Right atrium auricular region (tissue), 2 donors: ENCODE data around the gene SIK2. TPM values are rescaled to one million over a fixed set of nuclear protein-coding genes. Genes with fewer than 3 reads are reported as not detected.

Experiments used
- DNase-seq: peaks from one replicate; pipeline ENCODE4 v3.0.0-alpha.2; 2019; ENCODE audit warnings: low spot score
- H3K27ac ChIP-seq, 2 donors: fragments of 200-600 bp; sonication (generic); 1 replicate in 1 of 2; 2 replicates in 1 of 2; pipeline ENCODE4 v1.5.1; 2016 to 2019
- H3K27me3 ChIP-seq, 2 donors: fragments of 200-600 bp; sonication (generic); one replicate each; pipeline versions ENCODE4 v1.5.1 to v1.6.0; 2017 to 2019
- H3K36me3 ChIP-seq: fragments of 200-600 bp; sonication (generic); one replicate; pipeline ENCODE4 v1.5.1; 2016
- H3K4me1 ChIP-seq, 2 donors: fragments of 200-600 bp; sonication (generic); one replicate each; pipeline versions ENCODE4 v1.5.1 to v1.6.0; 2017 to 2019
- H3K4me3 ChIP-seq, 2 donors: fragments of 200-600 bp; sonication (generic); 1 replicate in 1 of 2; 2 replicates in 1 of 2; pipeline ENCODE4 v1.5.1; 2017 to 2019; ENCODE audit warnings: mild to moderate bottlenecking in 1 of 2, moderate library complexity in 1 of 2
- H3K9me3 ChIP-seq, 2 donors: fragments of 200-600 bp; sonication (generic); one replicate each; pipeline ENCODE4 v1.5.1; 2019
- CTCF ChIP-seq, 2 donors: fragments of 200-600 bp; sonication (generic); IDR thresholded peaks; one replicate each; pipeline ENCODE4 v1.5.1; 2019; ENCODE audit warnings: antibody characterized with exemption in 2 of 2
- total RNA-seq, 2 donors: library from RNA; depleted of rRNA; stranded (reverse); fragments of >200 nt; gene quantifications; one replicate each; pipeline ENCODE4 v1.1.0, GENCODE V29; 2016

SIK2 gene
- total RNA-seq, 2 donors from 2014 or later = 23.5 to 28.0 TPM

DNA sequence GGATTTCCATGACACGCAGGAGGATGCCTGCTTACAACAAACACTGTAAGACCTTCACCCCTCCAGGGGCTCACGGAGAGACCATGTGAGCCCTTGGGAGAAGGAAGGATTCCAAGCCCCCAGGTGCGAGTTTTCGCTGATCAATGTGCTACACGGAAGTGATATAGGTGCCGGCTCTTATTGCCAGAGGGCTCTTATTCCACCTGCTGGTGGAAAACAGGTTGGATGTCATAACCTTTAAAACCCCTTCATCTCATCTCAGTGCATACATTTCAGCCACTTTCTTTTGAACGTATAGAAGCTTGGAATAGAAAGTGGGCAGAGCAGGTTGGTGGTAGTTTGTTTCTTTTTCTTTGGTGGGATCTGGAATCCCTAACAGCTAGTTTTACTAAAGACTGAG, 35.9 kb upstream of the SIK2 start:
- TF ChIP-seq CTCF (IDR thresholded peaks at IDR 0.05) = no peak
- no peak for DNase-seq
- no peaks in the 10 kb centered on the region for H3K36me3 ChIP-seq
- H3K27me3 ChIP-seq = no peaks in the 10 kb centered on the region
- H3K4me3 ChIP-seq = no peak overlapping the region
- H3K9me3 ChIP-seq = no peaks in the 10 kb centered on the region
- no peak overlapping the region for H3K27ac ChIP-seq
- no peaks in the 10 kb centered on the region for H3K4me1 ChIP-seq

- H3K27me3 ChIP-seq = no peaks in the 10 kb centered on the region
- DNase-seq = no peak
- no peak for TF ChIP-seq CTCF (IDR thresholded peaks at IDR 0.05)
- no peak overlapping the region for H3K27ac ChIP-seq
- peaks cover 0 to 23% of the 10 kb centered on the region in 2 donors for H3K4me1 ChIP-seq
- H3K9me3 ChIP-seq = no peaks in the 10 kb centered on the region
- no peaks in the 10 kb centered on the region for H3K36me3 ChIP-seq
- no peak overlapping the region for H3K4me3 ChIP-seq
These were observed 32.8 kb upstream of the SIK2 start for GRCh38 chr11:111569476-111569875.

DNA sequence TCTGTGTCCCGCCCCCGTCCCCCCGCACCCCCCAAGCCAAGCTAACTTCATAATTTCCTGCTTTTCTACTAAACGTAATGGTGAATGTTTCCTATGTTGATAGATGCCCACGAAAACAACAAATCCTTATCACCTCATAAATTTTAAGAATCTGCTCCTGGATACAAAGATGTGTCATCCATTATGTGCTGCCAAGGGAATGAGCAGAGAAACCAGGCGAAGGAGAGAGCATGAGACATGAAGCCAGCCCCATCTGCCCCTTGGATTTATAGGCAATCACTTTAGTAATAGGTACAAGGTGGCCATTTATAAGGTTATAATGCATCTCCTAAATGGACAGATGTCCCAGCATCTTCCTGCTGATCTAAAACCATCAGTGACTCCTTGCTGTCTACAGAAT, 31.5 kb upstream of the SIK2 start:
- no peak for DNase-seq
- no peaks in the 10 kb centered on the region for H3K9me3 ChIP-seq
- no peak for TF ChIP-seq CTCF (IDR thresholded peaks at IDR 0.05)
- no peak overlapping the region for H3K27ac ChIP-seq
- H3K4me3 ChIP-seq = no peak overlapping the region
- H3K27me3 ChIP-seq = no peaks in the 10 kb centered on the region
- H3K4me1 ChIP-seq = peaks cover 0 to 34% of the 10 kb centered on the region in 2 donors
- H3K36me3 ChIP-seq = no peaks in the 10 kb centered on the region

GRCh38 chr11:111571829-111572501, 30.3 kb upstream of the SIK2 start:
- TF ChIP-seq CTCF (IDR thresholded peaks at IDR 0.05) = no peak
- H3K4me1 ChIP-seq = peaks cover 0 to 34% of the 10 kb centered on the region in 2 donors
- H3K36me3 ChIP-seq = no peaks in the 10 kb centered on the region
- no peak overlapping the region for H3K27ac ChIP-seq
- no peaks in the 10 kb centered on the region for H3K9me3 ChIP-seq
- no peaks in the 10 kb centered on the region for H3K27me3 ChIP-seq
- DNase-seq = no peak
- no peak overlapping the region for H3K4me3 ChIP-seq

- H3K4me3 ChIP-seq = no peak overlapping the region
- TF ChIP-seq CTCF (IDR thresholded peaks at IDR 0.05) = no peak
- H3K27ac ChIP-seq = no peak overlapping the region
- H3K9me3 ChIP-seq = no peaks in the 10 kb centered on the region
- DNase-seq = no peak
- H3K36me3 ChIP-seq = no peaks in the 10 kb centered on the region
- H3K4me1 ChIP-seq = peaks cover 0 to 34% of the 10 kb centered on the region in 2 donors
- no peaks in the 10 kb centered on the region for H3K27me3 ChIP-seq
These were observed 29.7 kb upstream of the SIK2 start for GRCh38 chr11:111572581-111572980.

DNA sequence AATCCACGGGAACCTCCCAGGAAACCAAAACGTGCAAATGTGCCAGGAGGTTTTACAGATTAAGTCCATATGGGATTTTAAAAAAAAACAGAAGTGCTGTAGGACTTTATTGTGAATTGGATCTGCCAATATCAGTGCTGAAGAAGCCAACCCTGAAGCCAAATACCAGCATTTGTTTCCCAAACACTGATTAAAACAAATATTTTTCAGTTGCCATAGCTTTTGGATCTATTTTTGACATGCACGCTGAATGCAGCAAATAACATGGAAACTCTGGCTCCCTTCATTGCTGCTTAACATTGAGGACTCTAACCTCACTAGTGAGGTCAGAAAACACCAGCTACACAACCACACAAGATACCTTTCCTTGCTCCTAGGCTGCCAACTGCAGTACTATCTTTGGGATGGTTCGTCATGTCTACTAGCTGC, 28.4 kb upstream of the SIK2 start:
- peak overlapping the region in 1 of 2 donors; percentile 30 for H3K4me3 ChIP-seq
- H3K36me3 ChIP-seq = no peaks in the 10 kb centered on the region
- no peak for TF ChIP-seq CTCF (IDR thresholded peaks at IDR 0.05)
- H3K27me3 ChIP-seq = no peaks in the 10 kb centered on the region
- H3K4me1 ChIP-seq = peaks cover 0 to 34% of the 10 kb centered on the region in 2 donors
- no peak for DNase-seq
- H3K27ac ChIP-seq = peak overlapping the region; percentile 38 to 54
- no peaks in the 10 kb centered on the region for H3K9me3 ChIP-seq
